Esophagus (tissue), 2 donors: ENCODE data around the gene CYP2R1. TPM values are rescaled to one million over a fixed set of nuclear protein-coding genes. Genes with fewer than 3 reads are reported as not detected.

ENCODE experiments used
- H3K27ac ChIP-seq, 2 donors: one replicate each; pipeline ENCODE4 v1.5.1; 2013; ENCODE audit warnings: low read depth in 2 of 2, mild to moderate bottlenecking in 2 of 2, inconsistent platforms in 1 of 2, low read length in 1 of 2, moderate library complexity in 1 of 2
- H3K27me3 ChIP-seq, 2 donors: one replicate each; pipeline ENCODE4 v1.6.1; 2013; ENCODE audit warnings: low read length in 2 of 2, control low read depth in 1 of 2, mild to moderate bottlenecking in 1 of 2; ENCODE audit not compliant: insufficient read depth in 2 of 2, control insufficient read depth in 1 of 2
- H3K36me3 ChIP-seq, 2 donors: one replicate each; pipeline ENCODE4 v1.6.1; 2013; ENCODE audit warnings: low read length in 1 of 2; ENCODE audit not compliant: control insufficient read depth in 2 of 2, insufficient read depth in 2 of 2
- H3K4me1 ChIP-seq, 2 donors: one replicate each; pipeline ENCODE4 v1.6.1; 2013; ENCODE audit warnings: low read length in 1 of 2; ENCODE audit not compliant: control insufficient read depth in 2 of 2, insufficient read depth in 2 of 2
- H3K4me3 ChIP-seq, 2 donors: one replicate each; pipeline ENCODE4 v1.5.1; 2013; ENCODE audit warnings: low read length in 2 of 2, mild to moderate bottlenecking in 2 of 2, low read depth in 1 of 2, moderate library complexity in 1 of 2
- H3K9me3 ChIP-seq, 2 donors: one replicate each; pipeline ENCODE4 v1.6.1; 2013; ENCODE audit warnings: mild to moderate bottlenecking in 2 of 2, low read depth in 1 of 2, low read length in 1 of 2, moderate library complexity in 1 of 2; ENCODE audit not compliant: control insufficient read depth in 2 of 2, insufficient read depth in 1 of 2
- WGBS, 2 donors: extraction: QIAGEN DNeasy Blood & Tissue Kit; methylation state at CpG; one replicate each; pipeline ENCODE4 v1.1.7; 2013; 5-methylcytosine and 5-hydroxymethylcytosine counted together
- polyA plus RNA-seq, 2 donors: library from polyadenylated mRNA; stranded (reverse); fragments of 200-250 nt; gene quantifications; one replicate each; pipeline ENCODE4 v1.2.3, GENCODE V29; 2013
- donor health status: healthy with polysubstance abuse.
- donor health status: Bipolar disorder and iron deficiency.

Gene CYP2R1
- 10 to 100 TPM; 16.5 to 37.1 TPM for polyA plus RNA-seq

- no peaks in the 10 kb centered on the region for H3K36me3 ChIP-seq
- no peaks in the 10 kb centered on the region for H3K27me3 ChIP-seq
- H3K4me3 ChIP-seq, result peak within 1 kb of the TSS; percentile 55 to 79
- H3K4me1 ChIP-seq, result no peaks in the 10 kb centered on the region
- peak within 1 kb of the TSS; percentile 92 to 97 for H3K27ac ChIP-seq
- 1% methylated on average over 27 to 36 of the region's 36 CpGs for WGBS, 2 donors
- no peaks in the 10 kb centered on the region for H3K9me3 ChIP-seq
These were observed at the start of gene CYP2R1 for GRCh38 chr11:14892036-14892556. Gene CYP2R1 (minus strand): TSS chr11:14892231. CDS start chr11:14892205, 26 bp downstream.

- no peaks in the 10 kb centered on the region for H3K27me3 ChIP-seq
- H3K4me3 ChIP-seq, result no peak overlapping the region
- WGBS, 2 donors, result 35 to 48% methylated on average over 1 of the region's 1 CpG
- no peaks in the 10 kb centered on the region for H3K36me3 ChIP-seq
- H3K27ac ChIP-seq, result no peak overlapping the region
- no peaks in the 10 kb centered on the region for H3K4me1 ChIP-seq
- peaks cover 0 to 2% of the 10 kb centered on the region in 2 donors for H3K9me3 ChIP-seq
These were observed 46.9 kb upstream of the CYP2R1 start for GRCh38 chr11:14938936-14939335.

GRCh38 chr11:14934641-14935351, 42.8 kb upstream of the CYP2R1 start:
- peaks cover 0 to 2% of the 10 kb centered on the region in 2 donors for H3K9me3 ChIP-seq
- H3K27me3 ChIP-seq, result no peaks in the 10 kb centered on the region
- H3K4me1 ChIP-seq, result no peaks in the 10 kb centered on the region
- H3K36me3 ChIP-seq, result no peaks in the 10 kb centered on the region
- no peak overlapping the region for H3K4me3 ChIP-seq
- no peak overlapping the region for H3K27ac ChIP-seq
- WGBS, 2 donors, result 82 to 88% methylated on average over 1 of the region's 1 CpG

- Histone ChIP-seq H3K9me3 (peaks cover 0 to 2% of the 10 kb centered on the region in 2 donors), H3K4me3 (no peak overlapping the region), H3K27me3 (no peaks in the 10 kb centered on the region), H3K4me1 (no peaks in the 10 kb centered on the region), H3K36me3 (no peaks in the 10 kb centered on the region), H3K27ac (no peak overlapping the region)
These were observed 40.4 kb upstream of the CYP2R1 start for GRCh38 chr11:14932447-14932846.

GRCh38 chr11:14930369-14930768, 38.3 kb upstream of the CYP2R1 start:
- Histone ChIP-seq H3K4me1 (no peaks in the 10 kb centered on the region), H3K9me3 (peaks cover 0 to 2% of the 10 kb centered on the region in 2 donors), H3K4me3 (no peak overlapping the region), H3K27me3 (no peaks in the 10 kb centered on the region), H3K27ac (no peak overlapping the region), H3K36me3 (no peaks in the 10 kb centered on the region)
- WGBS, 2 donors, result 69 to 71% methylated on average over 2 of the region's 2 CpGs

- H3K27me3 ChIP-seq, result no peaks in the 10 kb centered on the region
- H3K9me3 ChIP-seq, result peaks cover 0 to 2% of the 10 kb centered on the region in 2 donors
- no peaks in the 10 kb centered on the region for H3K36me3 ChIP-seq
- H3K4me1 ChIP-seq, result no peaks in the 10 kb centered on the region
- H3K27ac ChIP-seq, result no peak overlapping the region
- H3K4me3 ChIP-seq, result no peak overlapping the region
These were observed 35.1 kb upstream of the CYP2R1 start for GRCh38 chr11:14927146-14927545.

- no peaks in the 10 kb centered on the region for H3K27me3 ChIP-seq
- WGBS, 2 donors, result 83 to 84% methylated on average over 3 of the region's 3 CpGs
These were observed 32.3 kb upstream of the CYP2R1 start for GRCh38 chr11:14924318-14924717.

GRCh38 chr11:14916403-14916802, 24.4 kb upstream of the CYP2R1 start:
- Histone ChIP-seq H3K36me3 (no peaks in the 10 kb centered on the region), H3K27ac (no peak overlapping the region), H3K9me3 (no peaks in the 10 kb centered on the region), H3K27me3 (no peaks in the 10 kb centered on the region), H3K4me1 (no peaks in the 10 kb centered on the region), H3K4me3 (no peak overlapping the region)
- WGBS, 2 donors, result 96 to 98% methylated on average over 1 of the region's 1 CpG

More at GRCh38 chr11:14924318-14924717, 32.3 kb upstream of the CYP2R1 start:
- Histone ChIP-seq H3K36me3 (no peaks in the 10 kb centered on the region), H3K4me3 (no peak overlapping the region), H3K4me1 (no peaks in the 10 kb centered on the region), H3K27ac (no peak overlapping the region), H3K9me3 (peaks cover 0 to 1% of the 10 kb centered on the region in 2 donors)

- Histone ChIP-seq H3K4me3 (no peak overlapping the region), H3K36me3 (no peaks in the 10 kb centered on the region), H3K4me1 (no peaks in the 10 kb centered on the region)
These were observed 22.5 kb upstream of the CYP2R1 start for GRCh38 chr11:14914536-14914935.

More at GRCh38 chr11:14914536-14914935, 22.5 kb upstream of the CYP2R1 start:
- no peaks in the 10 kb centered on the region for H3K27me3 ChIP-seq
- H3K9me3 ChIP-seq, result no peaks in the 10 kb centered on the region
- whole genome bisulfite sequencing, 2 donors, result 55 to 65% methylated on average over 3 of the region's 3 CpGs
- H3K27ac ChIP-seq, result no peak overlapping the region
